B cell (primary cell): ENCODE data around the gene PHYHIPL.

Source experiments
- EZH2 ChIP-seq: IDR thresholded peaks from 2 replicates; pipeline ENCODE4 v1.6.1; 2012; ENCODE audit warnings: borderline replicate concordance, low read depth, mild to moderate bottlenecking, moderate library complexity, low read length; ENCODE audit not compliant: insufficient read depth, poor library complexity, severe bottlenecking
- TF ChIP-seq, protein P1 (sequence below): fragments of 200-600 bp; IDR thresholded peaks from one replicate; pipeline ENCODE4 v1.8.0; 2022; ENCODE audit warnings: antibody characterized with exemption, mild to moderate bottlenecking

DNA sequence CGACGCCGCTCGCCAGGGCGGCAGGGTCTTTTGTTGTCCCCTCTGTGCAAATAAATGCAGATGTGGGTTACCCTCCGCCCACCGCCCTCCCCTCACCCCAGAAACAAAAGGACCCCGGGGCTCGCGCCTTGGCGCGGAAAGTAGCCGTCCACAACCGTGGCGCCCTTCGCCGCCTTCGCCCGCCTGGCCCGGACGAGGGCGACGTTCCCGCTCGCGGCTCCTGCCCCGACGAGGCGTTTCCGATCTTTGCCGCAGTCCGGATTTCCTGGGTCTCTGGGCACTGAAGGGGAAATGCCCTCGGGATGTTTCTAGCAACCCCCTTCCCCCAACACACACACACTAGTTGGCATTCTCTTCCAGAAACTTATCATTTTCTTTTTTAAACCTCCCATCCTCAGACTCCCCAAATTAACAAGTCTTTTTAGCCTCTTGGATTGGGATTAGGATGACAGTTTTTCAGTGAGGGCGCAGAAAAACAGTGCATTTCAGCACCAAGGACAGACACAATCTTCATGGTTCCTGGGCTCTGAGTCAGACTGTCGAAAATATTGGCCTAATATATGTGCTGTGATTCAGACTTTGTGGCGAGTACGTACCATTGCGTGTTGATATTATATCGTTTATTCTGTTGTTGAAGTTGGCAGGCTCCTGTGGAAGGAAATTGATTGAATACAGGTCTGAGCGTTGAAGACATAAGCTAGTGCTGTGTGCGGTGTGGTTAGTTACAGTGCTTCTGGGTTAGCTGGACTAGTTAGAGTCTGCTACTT is 771 bp downstream of the PHYHIPL start:
- TF ChIP-seq, protein P1, sequence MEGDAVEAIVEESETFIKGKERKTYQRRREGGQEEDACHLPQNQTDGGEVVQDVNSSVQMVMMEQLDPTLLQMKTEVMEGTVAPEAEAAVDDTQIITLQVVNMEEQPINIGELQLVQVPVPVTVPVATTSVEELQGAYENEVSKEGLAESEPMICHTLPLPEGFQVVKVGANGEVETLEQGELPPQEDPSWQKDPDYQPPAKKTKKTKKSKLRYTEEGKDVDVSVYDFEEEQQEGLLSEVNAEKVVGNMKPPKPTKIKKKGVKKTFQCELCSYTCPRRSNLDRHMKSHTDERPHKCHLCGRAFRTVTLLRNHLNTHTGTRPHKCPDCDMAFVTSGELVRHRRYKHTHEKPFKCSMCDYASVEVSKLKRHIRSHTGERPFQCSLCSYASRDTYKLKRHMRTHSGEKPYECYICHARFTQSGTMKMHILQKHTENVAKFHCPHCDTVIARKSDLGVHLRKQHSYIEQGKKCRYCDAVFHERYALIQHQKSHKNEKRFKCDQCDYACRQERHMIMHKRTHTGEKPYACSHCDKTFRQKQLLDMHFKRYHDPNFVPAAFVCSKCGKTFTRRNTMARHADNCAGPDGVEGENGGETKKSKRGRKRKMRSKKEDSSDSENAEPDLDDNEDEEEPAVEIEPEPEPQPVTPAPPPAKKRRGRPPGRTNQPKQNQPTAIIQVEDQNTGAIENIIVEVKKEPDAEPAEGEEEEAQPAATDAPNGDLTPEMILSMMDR = no peak
- TF ChIP-seq EZH2 = no peak
